H9 (cell line): ENCODE measurements around the gene SEPTIN5. TPM values are rescaled to one million over a fixed set of nuclear protein-coding genes. Genes with fewer than 3 reads are reported as not detected.
"Not testable (repeated sequence)": the region's sequence is repeated elsewhere in the genome, so short reads cannot be mapped to it uniquely, and the experiment has no call there.

ENCODE experiments used
- DNase-seq: peaks from one replicate; pipeline ENCODE4 v3.0.0-alpha.2; 2017
- H2AFZ ChIP-seq: one replicate; pipeline ENCODE4 v1.6.1; 2013; ENCODE audit warnings: mild to moderate bottlenecking, low read length, control low read depth, moderate library complexity
- H2AK5ac ChIP-seq: 2 replicates; pipeline ENCODE4 v1.6.1; 2013; ENCODE audit warnings: low read length, control low read depth, mixed read lengths; ENCODE audit not compliant: insufficient read length
- H2BK120ac ChIP-seq: one replicate; pipeline ENCODE4 v1.6.1; 2013; ENCODE audit warnings: low read depth, mild to moderate bottlenecking, low read length, control low read depth, inconsistent platforms; ENCODE audit not compliant: poor library complexity, severe bottlenecking
- H2BK12ac ChIP-seq: 2 replicates; pipeline ENCODE4 v1.6.1; 2013; ENCODE audit warnings: low read length, control low read depth, mixed read lengths, low read depth; ENCODE audit not compliant: insufficient read length
- H2BK15ac ChIP-seq: 2 replicates; pipeline ENCODE4 v1.6.1; 2013; ENCODE audit warnings: low read depth, low read length, control low read depth
- H2BK20ac ChIP-seq: one replicate; pipeline ENCODE4 v1.6.1; 2013; ENCODE audit warnings: low read depth, mild to moderate bottlenecking, low read length, control low read depth, inconsistent platforms; ENCODE audit not compliant: poor library complexity, severe bottlenecking
- H2BK5ac ChIP-seq: 2 replicates; pipeline ENCODE4 v1.6.1; 2013; ENCODE audit warnings: low read length, control low read depth, mixed read lengths; ENCODE audit not compliant: insufficient read length
- H3K14ac ChIP-seq: 2 replicates; pipeline ENCODE4 v1.6.1; 2013; ENCODE audit warnings: low read length, control low read depth; ENCODE audit not compliant: insufficient read depth
- H3K18ac ChIP-seq: 2 replicates; pipeline ENCODE4 v1.6.1; 2013; ENCODE audit warnings: low read depth, mild to moderate bottlenecking, mixed read lengths, low read length, control low read depth; ENCODE audit not compliant: insufficient read length
- H3K23ac ChIP-seq: 2 replicates; pipeline ENCODE4 v1.6.1; 2013; ENCODE audit warnings: low read length, control low read depth, mixed read lengths, low read depth; ENCODE audit not compliant: insufficient read length
- H3K23me2 ChIP-seq: 2 replicates; pipeline ENCODE4 v1.6.1; 2013; ENCODE audit warnings: low read depth, mild to moderate bottlenecking, mixed read lengths, low read length, control low read depth; ENCODE audit not compliant: insufficient read length, poor library complexity, severe bottlenecking
- H3K27ac ChIP-seq: 2 replicates; pipeline ENCODE4 v1.5.1; 2013; ENCODE audit warnings: low read length, control low read depth, mixed read lengths, low read depth; ENCODE audit not compliant: insufficient read length
- H3K27me3 ChIP-seq: 2 replicates; pipeline ENCODE4 v1.6.1; 2013; ENCODE audit warnings: low read length, control low read depth, inconsistent platforms; ENCODE audit not compliant: insufficient read depth
- H3K4ac ChIP-seq: 2 replicates; pipeline ENCODE4 v1.6.1; 2013; ENCODE audit warnings: low read depth, mild to moderate bottlenecking, control low read depth, inconsistent platforms, low read length, moderate library complexity
- H3K4me1 ChIP-seq: 2 replicates; pipeline ENCODE4 v1.6.1; 2013; ENCODE audit warnings: low read length, control low read depth, inconsistent platforms; ENCODE audit not compliant: insufficient read depth
- H3K4me2 ChIP-seq: 2 replicates; pipeline ENCODE4 v1.6.1; 2013; ENCODE audit warnings: low read length, control low read depth, mixed read lengths; ENCODE audit not compliant: insufficient read length, insufficient read depth
- H3K56ac ChIP-seq: 2 replicates; pipeline ENCODE4 v1.6.1; 2013; ENCODE audit warnings: low read depth, mild to moderate bottlenecking, mixed read lengths, low read length, control low read depth; ENCODE audit not compliant: insufficient read length
- H3K79me1 ChIP-seq: 2 replicates; pipeline ENCODE4 v1.6.1; 2013; ENCODE audit warnings: low read depth, mild to moderate bottlenecking, moderate library complexity, low read length, control low read depth, inconsistent platforms; ENCODE audit not compliant: insufficient read depth, poor library complexity, severe bottlenecking
- H3K79me2 ChIP-seq: 2 replicates; pipeline ENCODE4 v1.6.1; 2013; ENCODE audit warnings: low read length, control low read depth, inconsistent platforms; ENCODE audit not compliant: insufficient read depth
- H3K9ac ChIP-seq: 2 replicates; pipeline ENCODE4 v1.6.1; 2013; ENCODE audit warnings: low read length, control low read depth, mixed read lengths; ENCODE audit not compliant: insufficient read length; ENCODE audit errors: extremely low read depth
- H3K9me3 ChIP-seq: one replicate; pipeline ENCODE4 v1.6.1; 2013; ENCODE audit warnings: low read depth, low read length, inconsistent platforms; ENCODE audit not compliant: control insufficient read depth
- H3T11ph ChIP-seq: one replicate; pipeline ENCODE4 v1.6.1; 2013; ENCODE audit warnings: mild to moderate bottlenecking, low read length, control low read depth, inconsistent platforms
- H4K20me1 ChIP-seq: one replicate; pipeline ENCODE4 v1.6.1; 2013; ENCODE audit not compliant: control insufficient read depth, insufficient read length, insufficient read depth
- H4K5ac ChIP-seq: 2 replicates; pipeline ENCODE4 v1.6.1; 2013; ENCODE audit warnings: low read depth, mild to moderate bottlenecking, mixed read lengths, low read length, control low read depth; ENCODE audit not compliant: insufficient read length
- H4K8ac ChIP-seq: replicated peaks from 2 replicates; pipeline ENCODE4 v1.6.1; 2013; ENCODE audit warnings: low read length, control low read depth, mixed read lengths, low read depth; ENCODE audit not compliant: insufficient read length
- H4K91ac ChIP-seq: 2 replicates; pipeline ENCODE4 v1.6.1; 2013; ENCODE audit warnings: low read depth, mild to moderate bottlenecking, moderate library complexity, mixed read lengths, low read length, control low read depth; ENCODE audit not compliant: insufficient read length
- H3K27ac Mint-ChIP-seq, 3 experiments: 2 replicates in 2 of 3; 3 replicates in 1 of 3; pipeline ENCODE4 v1.8.0; 2020 to 2021; ENCODE audit warnings: mixed read lengths in 3 of 3, mild to moderate bottlenecking in 1 of 3, moderate library complexity in 1 of 3
- H3K27me3 Mint-ChIP-seq: 2 replicates; pipeline ENCODE4 v1.8.0; 2021; ENCODE audit warnings: low read depth, mild to moderate bottlenecking, moderate library complexity, mixed read lengths
- H3K36me3 Mint-ChIP-seq, 3 experiments: 2 replicates in 2 of 3; 3 replicates in 1 of 3; pipeline ENCODE4 v1.8.0; 2020 to 2021; ENCODE audit warnings: low read depth in 3 of 3, mixed read lengths in 3 of 3; ENCODE audit not compliant: insufficient read depth in 1 of 3
- H3K4me1 Mint-ChIP-seq, 2 experiments: 2 replicates each; pipeline ENCODE4 v1.8.0; 2020; ENCODE audit warnings: mixed read lengths in 2 of 2
- H3K4me3 Mint-ChIP-seq, 2 experiments: 2 replicates in 1 of 2; 3 replicates in 1 of 2; pipeline ENCODE4 v1.8.0; 2020 to 2021; ENCODE audit warnings: mild to moderate bottlenecking in 2 of 2, mixed read lengths in 2 of 2, moderate library complexity in 1 of 2
- H3K9me3 Mint-ChIP-seq, 2 experiments: 2 replicates in 1 of 2; 3 replicates in 1 of 2; pipeline ENCODE4 v1.8.0; 2020; ENCODE audit warnings: mild to moderate bottlenecking in 2 of 2, mixed read lengths in 2 of 2, moderate library complexity in 1 of 2
- CTCF ChIP-seq: fragments of 200-600 bp; sonication (generic); conservative IDR thresholded peaks from 3 replicates; pipeline ENCODE4 v1.8.0; 2021; ENCODE audit warnings: antibody characterized with exemption, mild to moderate bottlenecking
- WGBS: extraction: QIAGEN DNeasy Blood & Tissue Kit; methylation state at CpG from one replicate; pipeline ENCODE4 v1.1.7; 2013; ENCODE audit warnings: missing lambda C conversion rate, low lambda C conversion rate, mixed read lengths; ENCODE audit not compliant: insufficient read length; ENCODE audit errors: extremely low coverage; 5-methylcytosine and 5-hydroxymethylcytosine counted together
- total RNA-seq: library from RNA; stranded (reverse); gene quantifications from 2 replicates; pipeline ENCODE4 v1.2.1, GENCODE V29; 2021

SEPTIN5 gene
- total RNA-seq, 1 experiment from 2014 or later = 17.8 TPM

GRCh38 chr22:19724927-19725661 is 10.8 kb downstream of the SEPTIN5 start:
- Histone ChIP-seq H3K4me1 (no peaks in the 10 kb centered on the region), H3K9me3 (no peaks in the 10 kb centered on the region), H3K23me2 (peaks cover 7% of the 10 kb centered on the region), H3K27me3 (peaks cover 69% of the 10 kb centered on the region; the same call in 1 of the 2 replicates), H4K20me1 (peaks cover 9% of the 10 kb centered on the region), H4K91ac (no peak overlapping the region), H3K4ac (no peak overlapping the region), H3K18ac (no peak overlapping the region), H2BK120ac (no peak overlapping the region), H2AK5ac (no peak overlapping the region), H3K79me2 (no peaks in the 10 kb centered on the region), H2AFZ (no peak overlapping the region), H3T11ph (no peak overlapping the region), H2BK5ac (no peak overlapping the region), H2BK12ac (no peak overlapping the region), H4K8ac (no peak overlapping the region), H3K56ac (no peak overlapping the region), H3K23ac (no peak overlapping the region), H3K9ac (no peak overlapping the region), H3K14ac (no peak overlapping the region), H2BK15ac (no peak overlapping the region), H2BK20ac (no peak overlapping the region), H3K79me1 (no peaks in the 10 kb centered on the region), H4K5ac (no peak overlapping the region), H3K27ac (no peak overlapping the region), H3K4me2 (no peak overlapping the region)
- H3K36me3 Mint-ChIP-seq = peaks cover 7 to 10% (median 8%) of the 10 kb centered on the region in 3 experiments; a peak in 6 of 7 replicates
- H3K4me1 Mint-ChIP-seq = peaks cover 10 to 31% of the 10 kb centered on the region in 2 experiments
- H3K27ac Mint-ChIP-seq = no peak overlapping the region
- H3K9me3 Mint-ChIP-seq = peaks cover 13 to 25% of the 10 kb centered on the region in 2 experiments; a peak in 4 of 5 replicates
- peak overlapping the region; percentile 31 to 71; a peak in 4 of 5 replicates for H3K4me3 Mint-ChIP-seq
- TF ChIP-seq CTCF = no peak
- WGBS = no CpG with 5 or more reads among the region's 45 CpGs
- H3K27me3 Mint-ChIP-seq = peaks cover 95% of the 10 kb centered on the region
- DNase-seq = no peak

GRCh38 chr22:19726064-19726788 is 11.9 kb downstream of the SEPTIN5 start:
- Mint-ChIP-seq H3K27me3 (peaks cover 87% of the 10 kb centered on the region), H3K4me1 (peaks cover 10 to 23% of the 10 kb centered on the region in 2 experiments), H3K9me3 (peaks cover 8 to 19% of the 10 kb centered on the region in 2 experiments; a peak in 3 of 5 replicates)
- not testable (repeated sequence) for H3K23me2 ChIP-seq, H3T11ph ChIP-seq, H2AFZ ChIP-seq, H3K56ac ChIP-seq, H4K8ac ChIP-seq, H3K27ac Mint-ChIP-seq, H4K5ac ChIP-seq, H3K9ac ChIP-seq, H2BK5ac ChIP-seq, H2BK12ac ChIP-seq, H2BK20ac ChIP-seq, H4K20me1 ChIP-seq, H3K18ac ChIP-seq, H2BK120ac ChIP-seq, H3K9me3 ChIP-seq, DNase-seq, H3K4me3 Mint-ChIP-seq, H2BK15ac ChIP-seq, H3K23ac ChIP-seq, H3K79me1 ChIP-seq, H3K14ac ChIP-seq, H3K4ac ChIP-seq, H3K79me2 ChIP-seq, H4K91ac ChIP-seq, H2AK5ac ChIP-seq, H3K4me1 ChIP-seq, H3K36me3 Mint-ChIP-seq, H3K27ac ChIP-seq, H3K4me2 ChIP-seq
- peaks cover 57% of the 10 kb centered on the region; the same call in 1 of the 2 replicates for H3K27me3 ChIP-seq
- no CpG with 5 or more reads among the region's 96 CpGs for WGBS
